KOPT-K1 (cell line): ENCODE results near the gene PCNX3.

Experiments used
- H3K27ac ChIP-seq: fragments of 200-600 bp; sonication (generic); 2 replicates; pipeline ENCODE4 v1.5.1; 2016; ENCODE audit warnings: antibody characterized with exemption, mild to moderate bottlenecking, low read depth, low read length; ENCODE audit not compliant: poor library complexity, severe bottlenecking
- H3K36me3 ChIP-seq: fragments of 200-600 bp; sonication (generic); 2 replicates; pipeline ENCODE4 v1.5.1; 2017; ENCODE audit warnings: antibody characterized with exemption, mild to moderate bottlenecking, low read length, moderate library complexity; ENCODE audit not compliant: insufficient read depth
- H3K9me3 ChIP-seq: fragments of 200-600 bp; sonication (generic); 2 replicates; pipeline ENCODE4 v1.5.1; 2017; ENCODE audit warnings: antibody characterized with exemption, low read length, mild to moderate bottlenecking; ENCODE audit not compliant: insufficient read depth, poor library complexity, severe bottlenecking

PCNX3 gene

GRCh38 chr11:65588199-65589054 lies 27.1 kb upstream of the PCNX3 start:
- Histone ChIP-seq H3K9me3 (no peaks in the 10 kb centered on the region), H3K36me3 (peaks cover 64% of the 10 kb centered on the region), H3K27ac (peak overlapping the region; percentile 16)

- Histone ChIP-seq H3K9me3 (no peaks in the 10 kb centered on the region), H3K27ac (peak overlapping the region; percentile 6), H3K36me3 (peaks cover 59% of the 10 kb centered on the region)
Measured at GRCh38 chr11:65589444-65590239, 25.9 kb upstream of the PCNX3 start.

GRCh38 chr11:65590240-65590738 lies 25.3 kb upstream of the PCNX3 start:
- no peak overlapping the region for H3K27ac ChIP-seq
- H3K9me3 ChIP-seq = no peaks in the 10 kb centered on the region
- peaks cover 56% of the 10 kb centered on the region for H3K36me3 ChIP-seq

- Histone ChIP-seq H3K27ac (no peak overlapping the region), H3K36me3 (peaks cover 40% of the 10 kb centered on the region), H3K9me3 (no peaks in the 10 kb centered on the region)
Measured at GRCh38 chr11:65591939-65592857, 23.4 kb upstream of the PCNX3 start.

GRCh38 chr11:65592858-65593517 lies 22.6 kb upstream of the PCNX3 start:
- Histone ChIP-seq H3K9me3 (no peaks in the 10 kb centered on the region), H3K36me3 (peaks cover 47% of the 10 kb centered on the region), H3K27ac (no peak overlapping the region)

- H3K36me3 ChIP-seq = peaks cover 55% of the 10 kb centered on the region
- no peaks in the 10 kb centered on the region for H3K9me3 ChIP-seq
- no peak overlapping the region for H3K27ac ChIP-seq
Measured at GRCh38 chr11:65593518-65594414, 21.8 kb upstream of the PCNX3 start.

- Histone ChIP-seq H3K9me3 (no peaks in the 10 kb centered on the region), H3K27ac (no peak overlapping the region), H3K36me3 (peaks cover 61% of the 10 kb centered on the region)
Measured at GRCh38 chr11:65595131-65595530, 20.4 kb upstream of the PCNX3 start.

- Histone ChIP-seq H3K36me3 (peaks cover 55% of the 10 kb centered on the region), H3K9me3 (no peaks in the 10 kb centered on the region), H3K27ac (no peak within 1 kb of the TSS)
Measured at GRCh38 chr11:65595543-65596281, 19.9 kb upstream of the PCNX3 start, which contains the start of gene KCNK7. KCNK7 (minus strand) TSS chr11:65595800; CDS start chr11:65595772, 28 bp downstream.

GRCh38 chr11:65596520-65596919 lies 19.1 kb upstream of the PCNX3 start:
- Histone ChIP-seq H3K36me3 (peaks cover 48% of the 10 kb centered on the region), H3K27ac (no peak overlapping the region), H3K9me3 (no peaks in the 10 kb centered on the region)

GRCh38 chr11:65598258-65598699 lies 17.3 kb upstream of the PCNX3 start:
- Histone ChIP-seq H3K9me3 (no peaks in the 10 kb centered on the region), H3K27ac (no peak overlapping the region), H3K36me3 (peaks cover 40% of the 10 kb centered on the region)

- H3K9me3 ChIP-seq = no peaks in the 10 kb centered on the region
- H3K36me3 ChIP-seq = peaks cover 45% of the 10 kb centered on the region
- no peak overlapping the region for H3K27ac ChIP-seq
Measured at GRCh38 chr11:65599216-65599954, 16.2 kb upstream of the PCNX3 start.

- no peaks in the 10 kb centered on the region for H3K9me3 ChIP-seq
- H3K36me3 ChIP-seq = peaks cover 50% of the 10 kb centered on the region
- no peak overlapping the region for H3K27ac ChIP-seq
Measured at GRCh38 chr11:65599955-65600246, 15.7 kb upstream of the PCNX3 start.
